Fibroblast of lung (primary cell): ENCODE data around the gene UQCC2. TPM values are rescaled to one million over a fixed set of nuclear protein-coding genes. Genes with fewer than 3 reads are reported as not detected.

Experiments used
- DNase-seq, 2 donors: peaks; one replicate each; pipeline versions ENCODE4 v3.0.0 to v3.0.0-alpha.2; 2010; ENCODE audit warnings: low read depth in 2 of 2
- H2AFZ ChIP-seq: 2 replicates; pipeline ENCODE4 v1.5.1; 2012; ENCODE audit warnings: low read length, control low read depth, inconsistent platforms
- H3K27ac ChIP-seq: 2 replicates; pipeline ENCODE4 v1.5.1; 2011; ENCODE audit warnings: low read length, control low read depth; ENCODE audit not compliant: insufficient read depth
- H3K27me3 ChIP-seq: 2 replicates; pipeline ENCODE4 v1.5.1; 2011; ENCODE audit warnings: mild to moderate bottlenecking, low read length; ENCODE audit not compliant: control insufficient read depth, insufficient read depth
- H3K36me3 ChIP-seq: 2 replicates; pipeline ENCODE4 v1.5.1; 2011; ENCODE audit warnings: low read length; ENCODE audit not compliant: control insufficient read depth, insufficient read depth
- H3K4me1 ChIP-seq: 2 replicates; pipeline ENCODE4 v1.5.1; 2011; ENCODE audit warnings: low read length; ENCODE audit not compliant: control insufficient read depth, insufficient read depth; ENCODE audit errors: extremely low read depth
- H3K4me2 ChIP-seq: 2 replicates; pipeline ENCODE4 v1.5.1; 2011; ENCODE audit warnings: low read length, control low read depth; ENCODE audit not compliant: insufficient read depth; ENCODE audit errors: extremely low read depth
- H3K4me3 ChIP-seq, 4 experiments: fragments of 200-600 bp in 1 of 4; sonication (generic) in 1 of 4; replicated peaks in 1 of 4; 2 replicates each; pipeline ENCODE4 v1.5.1; 2011 to 2016; ENCODE audit warnings: low read length in 4 of 4, low read depth in 3 of 4, mild to moderate bottlenecking in 3 of 4, control low read depth in 2 of 4, inconsistent platforms in 1 of 4, mixed read lengths in 1 of 4; ENCODE audit not compliant: insufficient read depth in 1 of 4; ENCODE audit errors: control extremely low read depth in 1 of 4
- H3K79me2 ChIP-seq: 2 replicates; pipeline ENCODE4 v1.5.1; 2012; ENCODE audit warnings: mild to moderate bottlenecking, low read length, inconsistent platforms; ENCODE audit not compliant: control insufficient read depth, insufficient read depth
- H3K9ac ChIP-seq: 2 replicates; pipeline ENCODE4 v1.5.1; 2011; ENCODE audit warnings: mild to moderate bottlenecking, low read length, control low read depth; ENCODE audit not compliant: insufficient read depth
- H3K9me3 ChIP-seq: 2 replicates; pipeline ENCODE4 v1.5.1; 2012; ENCODE audit warnings: low read depth, low read length; ENCODE audit not compliant: control insufficient read depth, insufficient read depth
- H4K20me1 ChIP-seq: 2 replicates; pipeline ENCODE4 v1.5.1; 2011; ENCODE audit warnings: low read length; ENCODE audit not compliant: control insufficient read depth, insufficient read depth; ENCODE audit errors: extremely low read depth
- EZH2 ChIP-seq: IDR thresholded peaks from 2 replicates; pipeline ENCODE4 v1.5.1; 2012; ENCODE audit warnings: low read length, control low read depth, mild to moderate bottlenecking; ENCODE audit errors: missing control alignments
- polyA plus RNA-seq, 2 donors: library from polyadenylated mRNA; depleted of rRNA in 1 of 2; stranded (reverse) in 1 of 2; unstranded in 1 of 2; fragments of >200 nt; gene quantifications; 2 replicates each; pipeline ENCODE4 v1.2.1, GENCODE V29; 2011 to 2012; ENCODE audit warnings: missing spikeins in 1 of 2
- total RNA-seq: library from RNA; depleted of rRNA; stranded (reverse); fragments of >200 nt; gene quantifications from 2 replicates; pipeline ENCODE4 v1.2.1, GENCODE V29; 2014
- TF ChIP-seq, protein P1 (sequence below), 2 donors: IDR thresholded peaks in 1 of 2; conservative IDR thresholded peaks in 1 of 2; 1 replicate in 1 of 2; 2 replicates in 1 of 2; pipeline ENCODE4 v1.5.1; 2011 to 2012; ENCODE audit warnings: low read length in 2 of 2, control low read depth in 1 of 2, inconsistent platforms in 1 of 2, low read depth in 1 of 2, mild to moderate bottlenecking in 1 of 2

UQCC2 gene
- total and polyA plus RNA-seq, 2 donors (not counting 1 experiment from before 2014, with no cell fraction given), result 33.8 to 36.5 TPM

DNA sequence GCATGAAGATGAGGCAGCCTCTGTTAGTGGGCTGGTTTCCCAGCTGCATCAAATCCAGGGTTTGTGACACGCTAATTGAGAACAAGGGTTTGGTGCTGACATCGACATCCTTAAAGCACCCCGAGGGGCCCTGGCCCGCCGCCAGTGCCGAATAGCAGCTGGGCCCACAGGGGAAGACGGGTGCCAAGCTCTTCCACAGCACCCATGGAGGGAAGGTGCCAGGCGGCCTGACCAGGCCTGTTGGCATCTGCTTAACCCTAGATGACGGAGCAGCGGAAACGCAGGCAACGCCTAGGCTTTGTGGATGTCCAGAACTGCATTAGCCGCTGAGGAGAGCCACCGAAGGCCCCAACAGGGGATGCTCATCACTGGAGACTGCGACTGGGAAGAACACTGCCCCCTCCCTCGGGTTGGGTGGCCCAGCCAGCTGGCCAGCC is 16.0 kb downstream of the UQCC2 start:
- no peaks in the 10 kb centered on the region for H3K9me3 ChIP-seq
- peaks cover 2% of the 10 kb centered on the region for H4K20me1 ChIP-seq
- no peak overlapping the region for H2AFZ ChIP-seq
- H3K4me2 ChIP-seq, result no peak overlapping the region
- no peak for TF ChIP-seq EZH2
- TF ChIP-seq, protein P1, sequence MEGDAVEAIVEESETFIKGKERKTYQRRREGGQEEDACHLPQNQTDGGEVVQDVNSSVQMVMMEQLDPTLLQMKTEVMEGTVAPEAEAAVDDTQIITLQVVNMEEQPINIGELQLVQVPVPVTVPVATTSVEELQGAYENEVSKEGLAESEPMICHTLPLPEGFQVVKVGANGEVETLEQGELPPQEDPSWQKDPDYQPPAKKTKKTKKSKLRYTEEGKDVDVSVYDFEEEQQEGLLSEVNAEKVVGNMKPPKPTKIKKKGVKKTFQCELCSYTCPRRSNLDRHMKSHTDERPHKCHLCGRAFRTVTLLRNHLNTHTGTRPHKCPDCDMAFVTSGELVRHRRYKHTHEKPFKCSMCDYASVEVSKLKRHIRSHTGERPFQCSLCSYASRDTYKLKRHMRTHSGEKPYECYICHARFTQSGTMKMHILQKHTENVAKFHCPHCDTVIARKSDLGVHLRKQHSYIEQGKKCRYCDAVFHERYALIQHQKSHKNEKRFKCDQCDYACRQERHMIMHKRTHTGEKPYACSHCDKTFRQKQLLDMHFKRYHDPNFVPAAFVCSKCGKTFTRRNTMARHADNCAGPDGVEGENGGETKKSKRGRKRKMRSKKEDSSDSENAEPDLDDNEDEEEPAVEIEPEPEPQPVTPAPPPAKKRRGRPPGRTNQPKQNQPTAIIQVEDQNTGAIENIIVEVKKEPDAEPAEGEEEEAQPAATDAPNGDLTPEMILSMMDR (conservative IDR thresholded peaks at IDR 0.05 in 1 of 2, IDR thresholded peaks at IDR 0.05 in 1 of 2; ENCODE audit: low read depth in 1 of 2, low read length in 2 of 2), result no peak
- peaks cover 26% of the 10 kb centered on the region for H3K4me1 ChIP-seq
- peaks cover 1% of the 10 kb centered on the region for H3K79me2 ChIP-seq
- H3K27me3 ChIP-seq, result no peaks in the 10 kb centered on the region
- H3K27ac ChIP-seq, result no peak overlapping the region
- H3K36me3 ChIP-seq, result peaks cover 25% of the 10 kb centered on the region
- H3K4me3 ChIP-seq, result no peak overlapping the region
- no peak for DNase-seq
- no peak overlapping the region for H3K9ac ChIP-seq

DNA sequence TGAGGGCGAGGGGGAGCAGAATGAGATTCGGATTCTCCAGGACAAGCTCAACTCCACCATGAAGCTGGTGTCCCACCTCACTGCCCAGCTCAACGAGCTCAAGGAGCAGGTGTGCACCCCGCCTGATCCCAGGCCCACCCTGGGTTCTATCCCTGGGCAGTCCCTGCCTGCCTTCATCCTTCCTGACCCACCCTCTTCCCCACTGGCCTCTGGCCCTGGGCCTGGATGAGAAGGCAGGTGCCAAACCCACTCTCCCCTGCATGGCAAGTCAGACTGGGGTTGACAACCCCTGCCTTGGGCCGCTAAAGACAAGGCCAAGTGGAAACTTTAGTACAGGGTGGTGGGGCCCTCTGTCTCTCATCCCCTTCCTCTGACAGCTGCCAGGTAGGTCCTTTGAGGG is 16.5 kb downstream of the UQCC2 start:
- Histone ChIP-seq H4K20me1 (peaks cover 2% of the 10 kb centered on the region), H3K27ac (no peak overlapping the region), H3K4me1 (peaks cover 26% of the 10 kb centered on the region), H3K36me3 (peaks cover 27% of the 10 kb centered on the region), H2AFZ (no peak overlapping the region), H3K9ac (no peak overlapping the region), H3K9me3 (no peaks in the 10 kb centered on the region), H3K4me2 (no peak overlapping the region), H3K4me3 (no peak overlapping the region), H3K27me3 (no peaks in the 10 kb centered on the region), H3K79me2 (peaks cover 1% of the 10 kb centered on the region)
- no peak for DNase-seq
- TF ChIP-seq, protein P1 (conservative IDR thresholded peaks at IDR 0.05 in 1 of 2, IDR thresholded peaks at IDR 0.05 in 1 of 2; ENCODE audit: low read depth in 1 of 2, low read length in 2 of 2), result no peak
- TF ChIP-seq EZH2, result no peak

DNA sequence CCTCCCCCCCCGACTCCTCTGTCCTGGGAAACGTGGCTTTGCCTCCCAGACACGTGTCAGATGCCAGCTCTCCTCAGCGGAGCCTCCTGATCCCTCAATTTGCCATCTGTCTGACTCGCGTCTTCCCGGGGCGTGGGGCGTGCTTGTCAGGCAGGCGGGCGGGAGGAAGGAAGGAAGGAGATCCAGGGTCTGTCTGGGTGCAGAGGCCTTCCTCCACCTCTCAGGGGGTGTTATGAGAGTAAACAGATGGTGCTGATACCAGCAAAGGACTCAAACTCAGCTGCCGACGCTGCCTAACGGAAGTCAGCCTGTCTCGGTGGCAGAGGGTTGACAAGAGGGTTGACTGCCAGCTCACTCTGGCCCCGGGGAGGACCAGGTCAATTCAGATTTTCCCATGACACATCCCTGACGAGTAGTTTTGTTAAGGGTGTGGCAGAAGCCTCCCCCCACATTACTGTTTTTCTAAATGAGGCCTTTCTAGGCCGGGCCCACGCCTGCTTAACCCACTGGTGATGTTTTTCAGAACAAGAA is 17.0 kb downstream of the UQCC2 start:
- no peak overlapping the region for H3K4me3 ChIP-seq
- H3K9me3 ChIP-seq, result no peaks in the 10 kb centered on the region
- H3K9ac ChIP-seq, result no peak overlapping the region
- DNase-seq, result peak; percentile 62 to 66
- H4K20me1 ChIP-seq, result peaks cover 2% of the 10 kb centered on the region
- H3K4me2 ChIP-seq, result no peak overlapping the region
- H3K27me3 ChIP-seq, result no peaks in the 10 kb centered on the region
- no peak for TF ChIP-seq EZH2
- TF ChIP-seq, protein P1 (conservative IDR thresholded peaks at IDR 0.05 in 1 of 2, IDR thresholded peaks at IDR 0.05 in 1 of 2; ENCODE audit: low read depth in 1 of 2, low read length in 2 of 2), result no peak
- no peak overlapping the region for H2AFZ ChIP-seq
- H3K36me3 ChIP-seq, result peaks cover 31% of the 10 kb centered on the region
- H3K79me2 ChIP-seq, result peaks cover 1% of the 10 kb centered on the region
- H3K27ac ChIP-seq, result no peak overlapping the region
- peaks cover 26% of the 10 kb centered on the region for H3K4me1 ChIP-seq
